ENCODE data around the gene PPARA.

The PPARA gene

DNA sequence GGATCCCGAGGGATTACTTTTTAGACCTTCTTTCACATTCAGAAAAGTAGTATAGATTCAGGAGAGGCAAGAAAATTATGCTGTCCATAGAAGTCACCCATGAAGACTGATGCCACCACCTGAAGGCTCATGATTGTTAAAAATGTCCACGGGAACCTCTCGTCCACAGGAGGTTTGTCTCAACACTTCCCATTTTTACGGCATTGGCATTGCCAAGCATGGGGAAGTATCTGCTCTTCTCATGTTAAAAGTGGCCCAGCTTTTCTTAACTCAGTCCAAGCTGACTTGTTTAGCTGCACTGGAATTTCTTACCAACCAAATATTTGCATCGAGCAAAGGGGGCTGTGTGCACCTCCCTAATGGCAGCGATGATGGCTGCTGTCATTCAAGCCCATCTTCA, 90.2 kb downstream of the PPARA start:
- Histone ChIP-seq H2AFZ (ENCODE audit: low read length) (no peak overlapping the region), H3K4me2 (ENCODE audit: low read length) (no peak overlapping the region), H3K4me1 (ENCODE audit: insufficient read depth, low read length, severe bottlenecking) (peaks cover 12% of the 10 kb centered on the region), H3K9ac (ENCODE audit: low read length) (no peak overlapping the region), H3K27ac (ENCODE audit: low read depth, low read length, poor library complexity, severe bottlenecking) (peak overlapping the region; percentile 48), H3K4me3 (ENCODE audit: low read depth, low read length, poor library complexity, severe bottlenecking) (no peak overlapping the region), H3F3A (ENCODE audit: insufficient read depth, low read length) (no peaks in the 10 kb centered on the region), H3K9me2 (ENCODE audit: low read depth, low read length) (no peaks in the 10 kb centered on the region), H3K9me3 (ENCODE audit: low read length) (0 out of 2 replicates have a peak, but pooled peaks cover 4% of the 10 kb centered on the region), H3K27me3 (ENCODE audit: insufficient read depth, low read length) (no peaks in the 10 kb centered on the region), H3K36me3 (ENCODE audit: insufficient read depth, low read length) (peaks cover 29% of the 10 kb centered on the region), H4K20me1 (ENCODE audit: insufficient read depth, low read length) (no peaks in the 10 kb centered on the region), H3K79me2 (ENCODE audit: insufficient read depth, low read length) (no peaks in the 10 kb centered on the region)
- TF ChIP-seq, protein P1, sequence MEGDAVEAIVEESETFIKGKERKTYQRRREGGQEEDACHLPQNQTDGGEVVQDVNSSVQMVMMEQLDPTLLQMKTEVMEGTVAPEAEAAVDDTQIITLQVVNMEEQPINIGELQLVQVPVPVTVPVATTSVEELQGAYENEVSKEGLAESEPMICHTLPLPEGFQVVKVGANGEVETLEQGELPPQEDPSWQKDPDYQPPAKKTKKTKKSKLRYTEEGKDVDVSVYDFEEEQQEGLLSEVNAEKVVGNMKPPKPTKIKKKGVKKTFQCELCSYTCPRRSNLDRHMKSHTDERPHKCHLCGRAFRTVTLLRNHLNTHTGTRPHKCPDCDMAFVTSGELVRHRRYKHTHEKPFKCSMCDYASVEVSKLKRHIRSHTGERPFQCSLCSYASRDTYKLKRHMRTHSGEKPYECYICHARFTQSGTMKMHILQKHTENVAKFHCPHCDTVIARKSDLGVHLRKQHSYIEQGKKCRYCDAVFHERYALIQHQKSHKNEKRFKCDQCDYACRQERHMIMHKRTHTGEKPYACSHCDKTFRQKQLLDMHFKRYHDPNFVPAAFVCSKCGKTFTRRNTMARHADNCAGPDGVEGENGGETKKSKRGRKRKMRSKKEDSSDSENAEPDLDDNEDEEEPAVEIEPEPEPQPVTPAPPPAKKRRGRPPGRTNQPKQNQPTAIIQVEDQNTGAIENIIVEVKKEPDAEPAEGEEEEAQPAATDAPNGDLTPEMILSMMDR (IDR thresholded peaks at IDR 0.05; ENCODE audit: low read length), result no peak
- no peak for TF ChIP-seq EZH2 (IDR thresholded peaks at IDR 0.05; ENCODE audit: borderline replicate concordance, low read length)

DNA sequence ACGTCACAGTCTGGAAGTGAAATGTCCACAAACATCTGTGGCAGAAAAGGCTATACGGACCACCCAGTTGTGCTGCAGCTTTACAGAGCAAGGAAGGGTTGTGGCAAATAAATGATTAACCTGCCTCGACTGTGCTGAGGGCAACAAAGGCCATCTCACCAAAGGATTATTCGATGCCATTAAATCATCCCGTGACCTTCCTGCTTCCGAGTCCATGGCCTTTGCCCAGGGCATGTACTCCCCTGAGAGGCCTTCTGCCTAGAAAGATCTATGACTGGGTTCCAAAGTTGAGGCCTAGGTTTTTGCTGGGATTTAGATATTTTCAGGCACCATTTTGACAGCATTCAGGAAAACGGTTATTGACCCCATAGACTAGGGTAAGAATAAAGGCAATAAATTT, 90.6 kb downstream of the PPARA start:
- H2AFZ ChIP-seq (ENCODE audit: low read length), result no peak overlapping the region
- H3F3A ChIP-seq (ENCODE audit: insufficient read depth, low read length), result no peaks in the 10 kb centered on the region
- 0 out of 2 replicates have a peak, but pooled peaks cover 4% of the 10 kb centered on the region for H3K9me3 ChIP-seq (ENCODE audit: low read length)
- H3K9ac ChIP-seq (ENCODE audit: low read length), result no peak overlapping the region
- H3K27me3 ChIP-seq (ENCODE audit: insufficient read depth, low read length), result no peaks in the 10 kb centered on the region
- H3K27ac ChIP-seq (ENCODE audit: low read depth, low read length, poor library complexity, severe bottlenecking), result no peak overlapping the region
- no peaks in the 10 kb centered on the region for H3K9me2 ChIP-seq (ENCODE audit: low read depth, low read length)
- H3K4me2 ChIP-seq (ENCODE audit: low read length), result no peak overlapping the region
- no peaks in the 10 kb centered on the region for H3K79me2 ChIP-seq (ENCODE audit: insufficient read depth, low read length)
- peaks cover 12% of the 10 kb centered on the region for H3K4me1 ChIP-seq (ENCODE audit: insufficient read depth, low read length, severe bottlenecking)
- no peaks in the 10 kb centered on the region for H4K20me1 ChIP-seq (ENCODE audit: insufficient read depth, low read length)
- H3K4me3 ChIP-seq (ENCODE audit: low read depth, low read length, poor library complexity, severe bottlenecking), result no peak overlapping the region
- H3K36me3 ChIP-seq (ENCODE audit: insufficient read depth, low read length), result peaks cover 31% of the 10 kb centered on the region
- TF ChIP-seq EZH2 (IDR thresholded peaks at IDR 0.05; ENCODE audit: borderline replicate concordance, low read length), result no peak
- TF ChIP-seq, protein P1 (IDR thresholded peaks at IDR 0.05; ENCODE audit: low read length), result no peak

GRCh38 chr22:46241396-46242007, 91.2 kb downstream of the PPARA start:
- Histone ChIP-seq H3K9ac (ENCODE audit: low read length) (no peak overlapping the region), H3K36me3 (ENCODE audit: insufficient read depth, low read length) (peaks cover 27% of the 10 kb centered on the region), H3K4me3 (ENCODE audit: low read depth, low read length, poor library complexity, severe bottlenecking) (no peak overlapping the region), H3F3A (ENCODE audit: insufficient read depth, low read length) (no peaks in the 10 kb centered on the region), H3K9me3 (ENCODE audit: low read length) (0 out of 2 replicates have a peak, but pooled peaks cover 4% of the 10 kb centered on the region), H4K20me1 (ENCODE audit: insufficient read depth, low read length) (no peaks in the 10 kb centered on the region), H3K27ac (ENCODE audit: low read depth, low read length, poor library complexity, severe bottlenecking) (no peak overlapping the region), H3K9me2 (ENCODE audit: low read depth, low read length) (no peaks in the 10 kb centered on the region), H3K4me1 (ENCODE audit: insufficient read depth, low read length, severe bottlenecking) (peaks cover 12% of the 10 kb centered on the region), H2AFZ (ENCODE audit: low read length) (no peak overlapping the region), H3K27me3 (ENCODE audit: insufficient read depth, low read length) (no peaks in the 10 kb centered on the region), H3K4me2 (ENCODE audit: low read length) (no peak overlapping the region), H3K79me2 (ENCODE audit: insufficient read depth, low read length) (no peaks in the 10 kb centered on the region)
- TF ChIP-seq EZH2 (IDR thresholded peaks at IDR 0.05; ENCODE audit: borderline replicate concordance, low read length), result no peak
- TF ChIP-seq, protein P1 (IDR thresholded peaks at IDR 0.05; ENCODE audit: low read length), result no peak

Data from OCI-LY1 (cell line).